ENCODE data around the gene PRCC.

DNA sequence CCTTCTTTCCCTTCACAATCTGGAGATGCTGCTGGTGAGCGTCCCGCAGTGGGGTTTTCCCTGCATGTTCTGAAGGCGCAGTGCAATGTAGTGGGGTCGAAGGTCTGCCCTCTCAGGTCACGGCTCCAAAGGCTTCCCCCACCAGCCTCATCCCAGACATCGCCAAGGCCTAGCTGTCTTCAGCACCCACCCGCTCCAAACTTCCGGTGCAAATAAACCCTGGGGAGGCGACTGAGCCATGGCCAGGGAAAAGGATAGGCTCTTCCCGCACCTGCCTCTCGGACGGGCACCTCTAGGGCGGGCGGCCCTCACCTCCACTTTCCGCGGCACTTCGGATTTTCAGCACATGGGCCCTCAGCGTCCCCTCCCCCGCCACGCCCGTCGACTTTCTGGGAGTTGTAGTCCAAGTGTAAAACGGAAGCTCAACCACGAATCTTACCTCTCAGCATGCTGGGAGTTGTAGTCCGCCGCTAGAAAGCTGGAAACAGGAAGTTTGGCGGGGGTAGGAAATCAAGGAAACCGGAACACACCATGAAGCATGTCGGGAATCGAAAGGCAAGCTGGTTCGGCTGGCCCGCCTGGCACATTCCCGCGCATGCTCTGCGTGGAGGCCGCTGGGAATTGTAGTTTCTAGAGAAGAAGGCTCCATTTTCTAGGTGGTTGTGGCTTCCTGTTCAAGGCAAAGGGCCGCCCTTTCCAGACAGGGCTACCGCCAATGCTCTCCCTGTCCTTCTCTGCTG is 26.4 kb upstream of the PRCC start, which contains the start of gene MRPL24:
- peak; percentile 73; the same call in 1 of the 2 replicates for TF ChIP-seq POLR2AphosphoS5 (IDR thresholded peaks at IDR 0.05; ENCODE audit: low read depth, low read length)
- TF ChIP-seq REST (IDR thresholded peaks at IDR 0.05; ENCODE audit: insufficient read depth in 1 of 2, low read depth in 2 of 2, low read length in 2 of 2), result 0 out of 4 replicates have a peak, but pooled peaks of 1 of the 2 experiments have one; percentile 9
- TF ChIP-seq TAF1 (IDR thresholded peaks at IDR 0.05; ENCODE audit: borderline replicate concordance, insufficient read depth, low read length), result 0 out of 2 replicates have a peak, but pooled peaks have one; percentile 45
- peak; percentile 59 for TF ChIP-seq SIN3A (IDR thresholded peaks at IDR 0.05; ENCODE audit: borderline replicate concordance, insufficient read depth, low read length)
- no peak for TF ChIP-seq FOXP2 (optimal IDR thresholded peaks at IDR 0.05; ENCODE audit: borderline replicate concordance, extremely low read depth, extremely low read length, insufficient read depth)
